Measurements from ENCODE around the gene C15orf39. TPM values are rescaled to one million over a fixed set of nuclear protein-coding genes. Genes with fewer than 3 reads are reported as not detected.
A peak's percentile ranks its signal among the peaks of the same experiment; 100 is the strongest.

The C15orf39 gene
- total RNA-seq, 2 donors from 2014 or later: 5.9 to 16.4 TPM

- DNase-seq (ENCODE audit: low spot score): no peak
- Histone ChIP-seq H3K27ac (no peak overlapping the region), H3K27me3 (no peaks in the 10 kb centered on the region), H3K4me3 (no peak overlapping the region), H3K9me3 (no peaks in the 10 kb centered on the region), H3K4me1 (no peaks in the 10 kb centered on the region), H3K36me3 (no peaks in the 10 kb centered on the region)
- TF ChIP-seq CTCF (IDR thresholded peaks at IDR 0.05): no peak
Observed at GRCh38 chr15:75170711-75171341, 30.9 kb upstream of the C15orf39 start.

GRCh38 chr15:75171408-75171807 lies 30.3 kb upstream of the C15orf39 start:
- Histone ChIP-seq H3K27ac (no peak overlapping the region), H3K27me3 (no peaks in the 10 kb centered on the region), H3K4me1 (peaks cover 0 to 4% of the 10 kb centered on the region in 2 donors), H3K4me3 (no peak overlapping the region), H3K9me3 (no peaks in the 10 kb centered on the region), H3K36me3 (no peaks in the 10 kb centered on the region)
- no peak for TF ChIP-seq CTCF (IDR thresholded peaks at IDR 0.05)
- DNase-seq (ENCODE audit: low spot score): no peak

GRCh38 chr15:75172284-75172820 lies 29.3 kb upstream of the C15orf39 start:
- H3K27me3 ChIP-seq: no peaks in the 10 kb centered on the region

GRCh38 chr15:75174102-75174501 lies 27.6 kb upstream of the C15orf39 start:
- H3K36me3 ChIP-seq: no peaks in the 10 kb centered on the region
- H3K9me3 ChIP-seq: no peaks in the 10 kb centered on the region
- no peak for TF ChIP-seq CTCF (IDR thresholded peaks at IDR 0.05)
- DNase-seq (ENCODE audit: low spot score): no peak
- no peak overlapping the region for H3K4me3 ChIP-seq
- H3K4me1 ChIP-seq: peaks cover 0 to 30% of the 10 kb centered on the region in 2 donors
- no peak overlapping the region for H3K27ac ChIP-seq
- H3K27me3 ChIP-seq: no peaks in the 10 kb centered on the region

More at GRCh38 chr15:75172284-75172820, 29.3 kb upstream of the C15orf39 start:
- DNase-seq (ENCODE audit: low spot score): no peak
- Histone ChIP-seq H3K4me1 (peaks cover 0 to 13% of the 10 kb centered on the region in 2 donors), H3K4me3 (no peak overlapping the region), H3K36me3 (no peaks in the 10 kb centered on the region), H3K27ac (no peak overlapping the region), H3K9me3 (no peaks in the 10 kb centered on the region)
- no peak for TF ChIP-seq CTCF (IDR thresholded peaks at IDR 0.05)

- no peak for TF ChIP-seq CTCF (IDR thresholded peaks at IDR 0.05)
- Histone ChIP-seq H3K9me3 (no peaks in the 10 kb centered on the region), H3K4me1 (peaks cover 0 to 36% of the 10 kb centered on the region in 2 donors), H3K27me3 (no peaks in the 10 kb centered on the region), H3K36me3 (no peaks in the 10 kb centered on the region), H3K27ac (no peak overlapping the region), H3K4me3 (no peak overlapping the region)
- DNase-seq (ENCODE audit: low spot score): no peak
Observed at GRCh38 chr15:75174729-75175128, 27.0 kb upstream of the C15orf39 start.

GRCh38 chr15:75176396-75176761 lies 25.3 kb upstream of the C15orf39 start:
- H3K4me1 ChIP-seq: peaks cover 0 to 45% of the 10 kb centered on the region in 2 donors

More at GRCh38 chr15:75176396-75176761, 25.3 kb upstream of the C15orf39 start:
- Histone ChIP-seq H3K36me3 (no peaks in the 10 kb centered on the region), H3K27ac (peak overlapping the region; percentile 31 to 63), H3K4me3 (no peak overlapping the region), H3K27me3 (no peaks in the 10 kb centered on the region), H3K9me3 (no peaks in the 10 kb centered on the region)
- no peak for DNase-seq (ENCODE audit: low spot score)
- no peak for TF ChIP-seq CTCF (IDR thresholded peaks at IDR 0.05)

Measured in right atrium auricular region (tissue), 2 donors.